ENCODE data around the gene TECPR1.
"Not testable (repeated sequence)": the region's sequence is repeated elsewhere in the genome, so short reads cannot be mapped to it uniquely, and the experiment has no call there.

TECPR1 gene

GRCh38 chr7:98225913-98226614, 26.0 kb downstream of the TECPR1 start:
- no peak for DNase-seq (ENCODE audit: low read depth in 2 of 2)

DNA sequence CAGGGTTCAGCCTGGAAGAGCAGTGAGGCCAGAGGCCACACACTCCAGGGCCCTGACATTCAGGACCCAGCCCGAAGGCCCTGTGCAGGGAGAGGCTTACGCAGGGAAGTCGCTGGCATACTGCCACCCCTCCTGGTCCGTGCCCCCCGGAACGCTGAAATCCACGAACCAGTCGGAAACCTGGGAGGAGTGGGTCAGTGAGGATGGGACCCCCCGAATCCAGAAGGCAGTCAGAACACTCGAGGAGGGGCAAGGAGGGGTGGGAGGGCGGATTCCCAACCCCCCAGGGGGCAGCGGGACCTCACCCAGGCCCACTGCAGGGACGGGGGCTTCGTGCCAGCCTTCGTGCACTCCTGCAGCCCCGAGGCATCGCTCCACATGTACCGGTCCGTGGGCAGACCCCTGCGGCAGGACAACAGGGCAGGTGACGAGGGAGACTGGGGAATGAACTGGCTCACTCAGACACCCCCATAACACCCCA, 27.3 kb downstream of the TECPR1 start:
- DNase-seq (ENCODE audit: low read depth in 2 of 2), result no peak

- no peak for DNase-seq (ENCODE audit: low read depth in 2 of 2)
Measured at GRCh38 chr7:98223898-98224700, 27.9 kb downstream of the TECPR1 start.

- no peak for DNase-seq (ENCODE audit: low read depth in 2 of 2)
Measured at GRCh38 chr7:98223351-98223897, 28.6 kb downstream of the TECPR1 start.

DNA sequence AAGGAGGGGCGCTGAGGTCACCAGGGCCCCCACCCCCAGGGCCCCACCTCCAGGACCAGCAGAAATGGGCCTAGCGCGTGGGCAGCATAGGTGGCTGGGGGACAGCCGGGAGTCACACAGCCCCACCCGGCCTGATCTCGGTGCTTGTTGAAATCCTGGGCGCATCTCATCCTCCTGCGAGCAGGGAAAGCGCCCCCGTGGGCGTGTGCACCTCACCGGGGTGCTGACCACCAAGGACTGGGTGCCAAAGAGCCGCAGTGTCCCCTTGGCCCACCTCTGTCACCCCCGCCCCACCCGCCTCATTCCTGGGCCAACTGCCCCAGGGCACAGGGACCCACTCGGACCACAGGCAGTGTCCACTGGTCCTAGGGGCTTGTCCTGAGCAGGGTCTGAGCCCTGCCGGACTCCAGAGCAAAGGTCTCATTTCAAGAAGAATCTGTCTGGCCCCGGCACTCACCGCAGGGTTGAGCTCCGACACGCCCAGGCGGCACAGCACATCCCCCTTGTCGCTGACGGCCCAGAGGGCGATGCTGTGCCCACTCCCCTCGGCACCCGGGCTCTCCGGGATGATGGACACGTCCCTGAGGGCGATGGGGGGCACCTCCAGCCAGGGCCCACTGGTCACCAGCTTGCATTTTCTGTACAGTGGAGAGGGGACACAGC, 29.4 kb downstream of the TECPR1 start:
- no peak for DNase-seq (ENCODE audit: low read depth in 2 of 2)

GRCh38 chr7:98221611-98222532, 30.2 kb downstream of the TECPR1 start:
- no peak for DNase-seq (ENCODE audit: low read depth in 2 of 2)

- DNase-seq (ENCODE audit: low read depth in 2 of 2), result not testable (repeated sequence)
Measured at GRCh38 chr7:98219382-98219781, 32.6 kb downstream of the TECPR1 start.

- no peak for DNase-seq (ENCODE audit: low read depth in 2 of 2)
Measured at GRCh38 chr7:98217623-98218582, 34.1 kb downstream of the TECPR1 start.

DNA sequence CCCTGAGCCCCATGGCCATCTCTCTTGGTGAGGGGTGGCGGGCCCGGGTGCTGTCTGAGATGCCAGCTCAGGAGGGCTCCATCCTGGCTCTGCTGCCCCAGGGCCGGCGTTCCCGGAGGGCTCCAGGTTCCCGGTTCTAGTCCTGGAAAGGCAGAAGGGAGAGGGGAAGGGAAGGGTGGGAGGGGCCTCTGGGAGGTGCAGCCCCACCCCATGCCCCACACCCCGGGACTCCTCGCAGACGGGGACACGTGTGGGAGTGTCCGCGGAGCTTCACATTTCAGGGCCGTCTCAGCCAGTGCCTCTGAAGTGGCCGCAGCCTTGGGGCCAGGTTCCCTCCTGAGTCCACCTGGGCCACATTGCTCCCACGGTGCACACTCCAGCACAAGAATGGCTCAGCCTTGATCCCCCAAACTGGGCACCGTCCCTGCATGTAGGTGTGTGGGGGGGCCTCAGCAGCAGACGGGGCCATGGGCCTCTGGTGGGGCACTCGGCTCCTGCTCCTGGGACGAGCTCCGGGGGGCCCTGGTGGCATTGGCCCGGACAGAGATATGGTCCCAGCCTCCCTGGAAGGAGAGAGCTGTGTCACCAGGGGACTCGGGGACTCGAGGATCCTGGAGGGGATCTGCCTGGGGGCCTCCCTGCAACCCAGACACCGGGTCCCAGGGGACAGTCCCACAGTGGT, 35.0 kb downstream of the TECPR1 start:
- no peak for DNase-seq (ENCODE audit: low read depth in 2 of 2)

DNA sequence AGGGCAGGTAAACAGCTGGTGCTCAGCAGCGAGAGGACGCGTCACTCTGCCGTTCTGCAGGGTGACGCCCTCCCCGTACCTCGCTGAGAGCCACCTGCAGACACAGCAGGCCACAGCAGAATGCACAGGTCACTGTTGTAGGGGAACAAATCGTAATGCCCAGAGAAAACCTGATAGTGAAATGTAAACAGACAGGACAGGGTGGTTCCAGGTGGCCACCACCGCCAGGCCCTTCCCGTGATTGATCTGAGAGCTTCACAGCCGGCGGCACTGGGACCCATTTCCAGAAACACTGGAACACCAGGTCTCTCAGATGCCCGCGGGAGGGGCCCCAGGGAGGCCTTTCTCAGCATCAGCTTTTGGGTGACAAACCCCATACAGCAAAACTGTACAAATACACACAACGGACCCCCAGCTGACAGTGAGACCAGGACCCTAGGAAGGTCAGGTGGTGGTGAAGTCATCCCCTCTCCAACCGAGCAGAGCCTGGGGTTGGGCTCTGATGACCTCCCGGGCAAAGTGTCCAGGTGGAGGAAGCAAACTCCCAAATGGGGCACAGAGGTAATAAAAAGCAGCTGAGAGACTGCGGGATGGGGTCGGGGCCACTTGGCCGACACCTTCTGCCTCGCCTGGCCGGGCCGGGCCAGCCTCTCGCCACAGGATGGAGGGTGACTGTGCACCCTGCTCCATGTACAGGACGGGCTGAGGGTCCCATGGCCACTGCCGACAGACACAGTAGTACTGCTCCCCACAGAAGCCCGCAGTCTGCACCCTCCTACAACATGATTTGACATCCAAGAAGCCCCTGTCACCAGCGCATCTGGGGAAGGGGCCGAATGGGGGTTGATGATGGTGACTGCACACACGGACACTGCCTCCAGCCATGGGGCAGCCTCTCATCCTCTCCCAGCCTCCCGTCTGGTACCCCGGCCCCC, 36.2 kb downstream of the TECPR1 start:
- no peak for DNase-seq (ENCODE audit: low read depth in 2 of 2)

- DNase-seq (ENCODE audit: low read depth in 2 of 2), result no peak
Measured at GRCh38 chr7:98214811-98215321, 37.2 kb downstream of the TECPR1 start.

GRCh38 chr7:98213888-98214810, 37.9 kb downstream of the TECPR1 start:
- DNase-seq (ENCODE audit: low read depth in 2 of 2), result no peak

DNA sequence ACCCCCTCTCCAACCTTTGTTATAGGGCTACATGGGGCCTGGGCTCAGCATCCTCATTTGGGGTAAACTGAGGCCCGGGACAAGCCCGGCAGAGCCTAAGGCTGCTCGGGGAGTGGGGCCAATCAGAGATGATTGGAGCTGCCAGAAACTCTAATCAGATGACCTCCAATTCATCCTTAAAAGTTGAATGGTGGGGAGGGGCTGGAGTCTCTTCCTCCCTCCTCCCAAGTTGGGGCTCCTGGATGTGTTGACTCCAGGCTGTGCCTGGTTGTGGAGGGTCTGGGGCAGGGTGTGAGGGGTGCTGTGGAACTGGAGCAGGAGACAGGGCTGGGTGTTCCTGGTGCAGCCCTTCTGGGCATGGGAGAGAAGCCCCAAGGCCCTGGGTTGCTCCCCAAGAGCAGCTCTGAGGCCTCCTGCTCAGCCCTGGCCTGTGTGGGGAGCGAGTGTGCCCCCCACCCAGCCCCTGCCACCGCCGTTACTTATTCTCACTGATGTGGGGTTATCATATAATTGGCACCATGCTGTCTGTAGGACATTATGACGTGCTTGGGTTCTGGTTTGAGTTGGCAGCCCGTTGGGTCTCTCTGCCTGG, 38.6 kb downstream of the TECPR1 start:
- no peak for DNase-seq (ENCODE audit: low read depth in 2 of 2)

DNA sequence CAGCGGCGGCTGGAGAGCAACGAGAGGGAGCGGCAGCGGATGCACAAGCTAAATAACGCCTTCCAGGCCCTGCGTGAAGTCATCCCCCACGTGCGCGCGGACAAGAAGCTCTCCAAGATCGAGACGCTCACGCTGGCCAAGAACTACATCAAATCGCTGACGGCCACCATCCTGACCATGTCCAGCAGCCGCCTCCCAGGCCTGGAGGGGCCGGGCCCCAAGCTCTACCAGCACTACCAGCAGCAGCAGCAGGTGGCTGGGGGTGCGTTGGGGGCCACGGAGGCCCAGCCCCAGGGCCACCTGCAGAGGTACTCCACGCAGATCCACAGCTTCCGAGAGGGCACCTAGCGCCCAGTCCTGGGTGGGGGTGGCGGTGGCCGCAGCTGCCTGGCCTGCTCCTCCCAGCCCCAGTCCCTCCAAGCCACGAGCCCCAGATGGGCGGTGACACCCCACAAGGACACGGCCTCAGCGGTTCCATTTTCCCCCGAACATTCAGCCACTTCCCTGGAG, 39.4 kb downstream of the TECPR1 start:
- no peak for DNase-seq (ENCODE audit: low read depth in 2 of 2)

- DNase-seq (ENCODE audit: low read depth in 2 of 2), result no peak
Measured at GRCh38 chr7:98211676-98212531, 40.1 kb downstream of the TECPR1 start.

Data from fibroblast of skin of left quadriceps (primary cell).